H7 (cell line): Measurements from ENCODE around the gene STX7. TPM values are rescaled to one million over a fixed set of nuclear protein-coding genes. Genes with fewer than 3 reads are reported as not detected.
"Not testable (repeated sequence)": the region's sequence is repeated elsewhere in the genome, so short reads cannot be mapped to it uniquely, and the experiment has no call there.

ENCODE experiments used
- DNase-seq: peaks from one replicate; pipeline ENCODE4 v3.0.0; 2012
- H3K27me3 ChIP-seq: 2 replicates; pipeline ENCODE4 v1.6.0; 2011; ENCODE audit warnings: mild to moderate bottlenecking, low read length; ENCODE audit not compliant: control insufficient read depth, insufficient read depth
- H3K36me3 ChIP-seq: replicated peaks from 2 replicates; pipeline ENCODE4 v1.5.1; 2011; ENCODE audit warnings: low read length; ENCODE audit not compliant: control insufficient read depth, insufficient read depth
- H3K4me3 ChIP-seq: 2 replicates; pipeline ENCODE4 v1.5.1; 2011; ENCODE audit warnings: low read depth, mild to moderate bottlenecking, control low read depth, low read length, moderate library complexity; ENCODE audit not compliant: insufficient read depth
- total RNA-seq: library from RNA; depleted of rRNA; stranded (reverse); fragments of >200 nt; shearing (Covaris generic); gene quantifications from 2 replicates; pipeline ENCODE4 v1.2.3, GENCODE V29; 2014; rRNA removed

The STX7 gene, protein sequence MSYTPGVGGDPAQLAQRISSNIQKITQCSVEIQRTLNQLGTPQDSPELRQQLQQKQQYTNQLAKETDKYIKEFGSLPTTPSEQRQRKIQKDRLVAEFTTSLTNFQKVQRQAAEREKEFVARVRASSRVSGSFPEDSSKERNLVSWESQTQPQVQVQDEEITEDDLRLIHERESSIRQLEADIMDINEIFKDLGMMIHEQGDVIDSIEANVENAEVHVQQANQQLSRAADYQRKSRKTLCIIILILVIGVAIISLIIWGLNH
- total RNA-seq: 19.6 and 22.1 TPM in 2 replicates

DNA sequence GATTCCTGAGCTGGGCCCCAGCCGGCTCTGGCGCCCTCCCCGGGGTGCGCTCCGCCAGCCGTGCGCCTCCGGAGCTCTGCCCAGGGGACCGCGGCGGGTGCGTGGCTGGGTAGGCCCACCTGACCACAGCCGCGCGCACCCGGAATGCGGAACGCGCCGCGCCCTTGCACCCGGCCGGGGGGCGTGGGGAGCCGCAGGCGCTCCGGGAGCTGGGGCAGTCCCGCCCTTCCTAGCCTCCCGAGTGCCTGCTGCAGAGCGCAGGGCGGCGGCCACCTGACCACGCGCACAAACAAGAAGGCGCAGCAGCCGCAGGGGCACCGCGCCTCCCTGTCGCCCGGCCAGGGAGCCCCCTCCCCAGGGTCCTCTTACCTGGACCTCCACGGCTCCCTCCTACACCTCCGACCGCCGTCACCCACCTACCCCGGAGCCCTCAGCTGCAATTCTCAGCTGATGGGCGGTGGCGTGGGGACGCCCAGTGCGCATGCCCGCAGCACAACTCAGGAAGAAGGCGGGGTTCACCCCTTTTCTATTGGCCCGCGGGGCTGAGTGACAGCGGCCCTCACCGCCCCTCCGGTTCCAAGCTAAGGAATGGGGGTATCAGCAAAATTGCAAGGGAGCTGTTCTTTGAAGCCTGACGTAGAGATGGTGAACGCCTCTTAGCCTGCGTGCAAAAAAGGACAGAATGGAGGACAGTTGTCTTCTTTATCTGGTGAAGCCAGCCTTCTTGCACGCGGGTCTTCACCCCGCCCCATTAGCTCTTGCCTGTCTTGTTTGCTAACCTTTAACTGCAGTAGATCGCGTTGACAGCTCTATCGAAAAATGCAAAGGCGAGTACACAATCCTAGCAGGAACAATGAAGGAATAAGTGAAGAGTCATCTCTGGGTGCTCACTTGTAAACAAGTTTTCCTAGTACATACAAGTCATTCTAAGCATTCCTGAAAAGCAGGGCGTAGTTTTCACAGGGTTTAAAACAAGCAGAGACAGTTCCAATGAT is at the start of gene STX7:
Gene STX7 (minus strand): TSS at position 479 of the 995 bp plus-strand sequence. CDS start 9,586 bp downstream, outside the sequence.
- H3K4me3 ChIP-seq: peak within 1 kb of the TSS; percentile 86
- H3K36me3 ChIP-seq: 0 out of 2 replicates have a peak, but pooled peaks cover 2% of the 10 kb centered on the region
- H3K27me3 ChIP-seq: no peaks in the 10 kb centered on the region
- DNase-seq: peak; percentile 92

DNA sequence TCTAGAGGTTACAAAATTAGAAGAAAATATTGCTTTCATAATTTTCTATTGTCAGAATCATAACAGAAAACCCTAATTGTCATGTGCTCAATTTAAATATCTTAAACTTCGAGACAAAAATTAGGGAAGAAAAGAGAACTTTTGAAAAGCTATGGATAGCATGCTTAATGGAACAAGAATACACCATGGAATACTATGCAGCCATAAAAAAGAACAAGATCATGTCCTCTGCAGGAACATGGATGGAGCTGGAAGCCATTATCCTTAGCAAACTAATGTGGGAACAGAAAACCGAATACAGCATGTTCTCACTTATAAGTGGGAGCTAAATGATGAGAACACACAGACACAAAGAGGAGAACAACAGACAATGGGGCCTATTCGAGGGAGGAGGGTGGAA is 47.2 kb upstream of the STX7 start:
- H3K27me3 ChIP-seq, H3K36me3 ChIP-seq, DNase-seq, H3K4me3 ChIP-seq: not testable (repeated sequence)

DNA sequence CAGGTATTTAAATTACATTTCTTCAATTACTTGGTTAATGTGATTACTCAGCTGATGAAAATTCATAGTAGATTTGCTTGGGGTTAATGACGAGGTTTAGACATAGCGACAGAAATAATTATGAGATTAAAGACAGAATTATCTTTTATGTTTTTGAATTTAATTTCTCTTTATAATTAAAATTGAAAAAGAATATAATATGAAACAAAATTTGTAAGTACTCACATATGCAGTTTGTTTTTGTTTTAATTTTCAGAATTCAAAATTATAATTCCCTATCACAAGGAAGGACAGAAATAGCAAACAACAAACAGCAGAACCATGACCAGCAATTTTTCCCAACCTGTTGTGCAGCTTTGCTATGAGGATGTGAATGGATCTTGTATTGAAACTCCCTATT is 39.5 kb upstream of the STX7 start, which contains the start of gene TAAR8:
Gene TAAR8 (plus strand): TSS at position 301 of the 400 bp plus-strand sequence. CDS start 21 bp downstream, at position 322.
- Histone ChIP-seq H3K36me3 (no peaks in the 10 kb centered on the region), H3K4me3 (no peak within 1 kb of the TSS), H3K27me3 (no peaks in the 10 kb centered on the region)
- no peak for DNase-seq

DNA sequence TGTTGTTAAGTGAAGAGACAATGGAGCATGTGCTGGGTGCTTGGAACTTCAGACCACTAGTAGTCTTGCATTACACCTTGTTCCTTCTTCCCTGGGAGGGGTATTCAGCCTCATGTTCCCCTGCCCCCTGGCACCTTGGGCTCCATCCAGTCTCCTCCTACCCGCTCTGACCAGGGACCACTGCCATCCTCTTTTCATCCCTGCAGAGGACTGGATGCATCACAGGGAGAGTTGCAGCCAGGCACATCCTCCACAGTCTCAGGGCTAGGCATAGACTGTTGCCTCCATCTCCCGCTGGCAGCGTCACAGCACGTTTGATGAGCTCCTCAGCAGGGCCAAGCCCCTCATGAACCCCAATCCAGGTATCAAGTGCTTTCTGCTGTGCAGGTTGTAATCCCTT is 38.3 kb upstream of the STX7 start:
- no peak for DNase-seq
- no peaks in the 10 kb centered on the region for H3K36me3 ChIP-seq
- H3K27me3 ChIP-seq: no peaks in the 10 kb centered on the region
- H3K4me3 ChIP-seq: no peak overlapping the region

DNA sequence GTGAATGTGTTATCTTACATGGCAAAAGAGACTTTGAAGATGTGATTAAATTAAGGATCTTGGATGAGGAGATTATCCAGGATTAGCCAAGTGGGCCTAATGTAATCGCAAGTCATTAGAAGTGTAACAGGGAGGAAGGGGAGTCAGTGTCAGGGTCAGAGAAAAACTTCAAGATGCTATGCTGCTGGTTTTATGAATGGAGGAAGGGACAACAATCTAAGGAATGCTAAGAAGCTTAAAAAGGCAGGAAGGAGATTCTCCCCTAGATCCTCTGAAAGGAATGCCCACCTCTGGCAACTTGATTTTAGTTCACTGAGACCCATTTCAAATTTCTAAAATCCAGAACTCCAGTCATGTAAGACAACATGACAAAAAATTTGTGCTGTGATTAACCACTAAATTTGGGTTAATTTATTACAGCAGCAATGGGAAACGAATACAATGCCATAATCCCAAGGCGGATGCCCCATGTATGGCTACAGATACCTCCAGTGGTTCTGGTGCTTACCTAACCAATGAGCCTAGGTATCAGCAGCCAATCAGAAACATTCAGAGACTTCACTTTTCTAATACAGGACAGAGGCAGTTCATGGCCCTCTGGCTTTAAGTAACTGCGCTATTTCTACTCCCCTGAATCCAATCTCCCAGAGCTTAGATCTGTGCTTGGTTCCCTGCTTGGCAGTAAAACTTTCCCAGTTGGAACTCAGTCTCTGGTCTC is 36.0 kb upstream of the STX7 start:
- no peak overlapping the region for H3K4me3 ChIP-seq
- DNase-seq: no peak
- H3K36me3 ChIP-seq: no peaks in the 10 kb centered on the region
- no peaks in the 10 kb centered on the region for H3K27me3 ChIP-seq

DNA sequence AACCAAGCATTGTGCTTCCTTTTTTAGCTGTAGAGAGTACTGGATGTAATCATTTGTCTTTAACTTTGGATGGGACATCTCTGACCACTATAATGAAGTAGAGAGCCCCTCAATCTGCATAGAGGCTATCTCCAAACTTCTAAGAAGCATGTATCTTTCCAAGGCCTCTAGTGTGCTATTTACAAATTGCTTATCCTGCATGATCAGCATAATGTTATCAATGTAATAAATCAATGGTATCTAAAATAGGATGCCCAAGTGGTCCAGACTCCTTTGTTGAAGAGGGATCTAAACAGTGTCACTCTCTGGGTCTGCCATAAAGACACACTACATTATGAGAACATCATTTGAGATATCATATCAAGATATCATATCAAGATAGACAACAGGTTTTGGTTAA is 31.9 kb upstream of the STX7 start:
- no peak overlapping the region for H3K4me3 ChIP-seq
- no peaks in the 10 kb centered on the region for H3K36me3 ChIP-seq
- no peaks in the 10 kb centered on the region for H3K27me3 ChIP-seq
- DNase-seq: no peak

DNA sequence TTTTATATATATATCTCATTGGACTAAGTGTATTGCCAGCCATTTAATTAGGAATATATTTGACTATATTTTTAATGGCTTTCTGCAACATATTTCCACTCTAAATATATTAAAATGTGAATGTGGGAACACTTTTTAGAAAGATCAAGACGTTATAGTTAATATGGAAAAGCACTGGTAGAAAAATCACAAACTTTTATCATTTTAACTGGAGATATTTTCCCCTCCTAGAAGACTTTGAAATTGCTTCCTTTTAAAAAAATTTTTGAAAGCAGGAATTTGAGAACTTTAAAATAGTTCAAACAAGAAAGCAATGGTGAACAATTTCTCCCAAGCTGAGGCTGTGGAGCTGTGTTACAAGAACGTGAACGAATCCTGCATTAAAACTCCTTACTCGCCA is 25.1 kb upstream of the STX7 start, which contains the start of gene TAAR9:
Gene TAAR9 (plus strand): TSS at position 301 of the 400 bp plus-strand sequence. CDS start 13 bp downstream, at position 314.
- Histone ChIP-seq H3K36me3 (no peaks in the 10 kb centered on the region), H3K27me3 (no peaks in the 10 kb centered on the region), H3K4me3 (no peak within 1 kb of the TSS)
- no peak for DNase-seq

DNA sequence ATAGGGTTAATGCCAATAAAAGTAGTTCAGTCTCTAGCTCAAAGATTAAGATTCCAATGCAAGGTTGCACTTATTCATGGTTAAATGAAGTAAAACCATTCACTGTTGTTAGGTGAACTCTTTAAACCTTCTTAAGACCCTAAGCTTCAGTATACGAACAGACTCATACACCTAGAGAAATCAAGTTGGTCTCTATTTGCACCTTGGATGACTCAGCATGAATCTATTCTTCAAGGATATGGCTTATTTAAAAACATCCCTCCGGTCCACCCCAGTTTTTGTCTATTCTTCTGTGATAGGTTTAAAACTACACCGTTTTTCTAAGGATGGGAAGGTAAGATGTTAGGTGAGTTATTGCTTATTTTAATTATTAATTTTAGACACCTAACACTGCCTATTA is 24.2 kb upstream of the STX7 start:
- no peak overlapping the region for H3K4me3 ChIP-seq
- DNase-seq: no peak
- H3K27me3 ChIP-seq: no peaks in the 10 kb centered on the region
- no peaks in the 10 kb centered on the region for H3K36me3 ChIP-seq

DNA sequence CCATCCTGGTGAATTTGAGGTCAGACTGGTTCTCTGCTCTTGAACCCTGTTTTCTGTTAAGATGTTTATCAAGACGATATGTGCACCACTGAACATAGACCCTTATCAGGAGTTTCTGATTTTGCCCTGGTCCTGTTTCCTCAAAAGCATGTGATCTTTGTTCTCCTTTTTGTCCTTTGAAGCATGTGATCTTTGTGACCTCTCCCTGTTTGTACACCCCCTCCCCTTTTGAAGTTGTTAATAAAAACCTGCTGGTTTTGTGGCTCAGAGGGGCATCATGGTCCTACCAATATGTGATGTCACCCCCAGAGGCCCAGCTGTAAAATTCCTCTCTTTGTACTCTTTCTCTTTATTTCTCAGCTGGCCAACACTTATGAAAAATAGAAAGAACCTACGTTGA is 21.6 kb upstream of the STX7 start:
- H3K36me3 ChIP-seq, H3K27me3 ChIP-seq, DNase-seq, H3K4me3 ChIP-seq: not testable (repeated sequence)

DNA sequence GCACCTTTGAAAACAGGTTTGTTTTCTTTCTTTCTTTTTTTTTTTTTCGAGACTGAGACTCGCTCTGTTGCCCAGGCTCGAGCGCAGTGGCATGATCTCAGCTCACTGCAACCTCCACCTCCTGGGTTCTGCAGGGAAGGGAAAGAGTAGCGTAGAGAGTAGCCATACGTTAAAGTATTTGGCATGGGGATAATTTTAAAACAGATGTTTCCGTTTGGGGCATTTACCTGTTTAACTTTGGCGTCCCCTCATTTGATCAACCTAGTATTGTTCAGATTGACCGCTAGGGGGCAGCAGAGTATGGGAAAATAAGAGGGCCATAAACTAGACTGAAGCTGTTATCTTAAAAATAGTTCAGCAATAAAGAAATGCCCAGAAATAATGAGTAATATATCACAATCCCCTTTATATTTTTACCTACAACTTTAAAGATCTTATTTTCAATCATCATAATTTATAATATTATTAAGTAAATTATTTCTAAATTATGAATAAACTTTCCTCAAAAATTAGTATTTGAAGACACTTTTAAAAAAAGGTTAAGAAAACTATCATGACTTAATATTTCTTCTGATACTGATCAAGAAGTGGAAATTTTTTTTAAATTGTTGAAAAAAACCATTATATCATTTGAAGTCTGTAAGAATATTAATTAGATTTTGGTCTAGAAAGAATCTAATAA is 17.5 kb upstream of the STX7 start:
- no peak overlapping the region for H3K4me3 ChIP-seq
- H3K36me3 ChIP-seq: no peaks in the 10 kb centered on the region
- peak; percentile 26 for DNase-seq
- no peaks in the 10 kb centered on the region for H3K27me3 ChIP-seq

DNA sequence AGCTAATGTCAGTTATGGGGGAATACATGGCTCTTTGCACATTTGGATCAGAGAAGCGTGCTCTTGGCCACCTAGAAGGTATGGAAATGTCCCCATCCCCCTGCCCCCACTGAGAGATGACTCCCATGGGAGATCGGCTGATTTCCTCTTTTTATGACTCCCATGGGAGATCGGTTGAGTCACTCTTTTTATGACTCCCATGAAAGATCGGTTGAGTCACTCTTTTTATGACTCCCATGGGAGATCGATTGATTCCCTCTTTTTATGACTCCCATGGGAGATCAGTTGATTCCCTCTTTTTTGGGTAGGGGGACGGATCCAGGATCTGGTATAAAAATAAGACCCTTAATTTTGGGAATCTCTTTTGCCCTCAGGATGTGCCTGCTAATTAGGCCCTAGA is 14.9 kb upstream of the STX7 start:
- H3K4me3 ChIP-seq: no peak overlapping the region
- H3K27me3 ChIP-seq: no peaks in the 10 kb centered on the region
- no peaks in the 10 kb centered on the region for H3K36me3 ChIP-seq
- no peak for DNase-seq

DNA sequence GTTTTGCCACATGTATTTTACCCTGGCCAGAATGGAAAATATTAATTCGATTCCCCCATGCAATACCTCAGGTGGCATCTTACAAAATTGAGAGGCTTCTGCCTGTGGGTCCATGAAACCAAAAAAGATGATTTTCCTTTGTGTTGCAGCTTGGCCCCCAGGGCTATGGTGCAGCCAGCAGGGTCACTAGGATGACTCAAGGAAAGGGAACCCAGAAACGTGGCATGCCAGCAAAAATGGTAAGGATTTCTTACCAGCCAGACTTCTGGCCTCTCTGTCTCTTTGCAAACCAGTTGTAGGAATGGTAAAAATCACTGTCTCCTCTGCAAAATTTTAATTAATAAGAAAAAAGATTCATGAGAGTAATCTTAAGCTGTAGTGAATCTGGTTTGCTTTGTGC is 13.5 kb upstream of the STX7 start:
- no peaks in the 10 kb centered on the region for H3K36me3 ChIP-seq
- DNase-seq: no peak
- no peak overlapping the region for H3K4me3 ChIP-seq
- H3K27me3 ChIP-seq: no peaks in the 10 kb centered on the region

DNA sequence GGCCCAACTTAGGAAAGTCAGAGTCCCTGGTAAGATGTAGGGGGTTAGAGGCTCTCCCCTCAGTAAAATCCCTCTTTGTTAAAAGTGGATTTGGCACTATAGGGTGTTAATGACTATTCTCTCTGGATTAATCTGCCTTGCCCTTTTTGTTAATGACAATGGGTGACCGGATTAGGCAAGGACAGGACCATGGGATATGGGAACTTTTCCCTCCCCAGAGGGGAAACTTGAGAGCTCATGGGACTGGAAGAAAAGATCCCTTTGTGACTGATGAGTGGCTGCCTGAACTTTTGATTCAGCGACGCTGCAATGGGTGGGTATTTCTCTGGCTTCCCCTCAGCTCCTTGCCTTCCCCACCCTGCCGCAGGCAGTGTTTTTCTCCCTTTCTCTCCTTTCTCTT is 12.9 kb upstream of the STX7 start:
- no peaks in the 10 kb centered on the region for H3K36me3 ChIP-seq
- H3K4me3 ChIP-seq: no peak overlapping the region
- H3K27me3 ChIP-seq: no peaks in the 10 kb centered on the region
- DNase-seq: no peak

DNA sequence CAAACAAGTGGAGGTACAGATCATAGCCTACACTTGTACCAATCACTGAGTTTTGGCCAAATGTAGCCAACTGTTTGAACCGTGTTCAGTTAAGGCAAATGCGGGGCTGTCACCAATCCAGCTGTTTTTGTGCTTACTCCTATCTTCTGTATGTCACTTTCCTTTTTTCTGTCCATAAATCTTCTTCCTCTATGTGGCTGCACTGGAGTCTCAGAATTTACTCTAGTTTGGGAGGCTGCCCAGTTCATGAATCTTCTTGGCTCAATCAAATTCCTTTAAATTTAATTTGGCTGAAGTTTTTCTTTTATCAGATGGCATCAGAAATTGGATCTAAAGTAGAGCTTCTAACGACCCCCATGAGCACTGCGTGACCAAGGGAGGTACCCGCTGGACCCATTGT is 11.7 kb upstream of the STX7 start:
- no peak for DNase-seq
- no peaks in the 10 kb centered on the region for H3K27me3 ChIP-seq
- no peak overlapping the region for H3K4me3 ChIP-seq
- H3K36me3 ChIP-seq: no peaks in the 10 kb centered on the region
